HEK293T (cell line): Measurements from ENCODE around the gene WIPF3.

Experiments
- BHLHE40 ChIP-seq: fragments of 450-650 bp; IDR thresholded peaks from 2 replicates; pipeline ENCODE4 v1.6.1; 2016; ENCODE audit warnings: mild to moderate bottlenecking, moderate library complexity, borderline replicate concordance
- HDGF ChIP-seq: fragments of 450-650 bp; IDR thresholded peaks from 2 replicates; pipeline ENCODE4 v1.6.1; 2017; ENCODE audit warnings: antibody characterized with exemption, borderline replicate concordance
- SP1 ChIP-seq: fragments of 450-650 bp; IDR thresholded peaks from 2 replicates; pipeline ENCODE4 v1.6.1; 2017

DNA sequence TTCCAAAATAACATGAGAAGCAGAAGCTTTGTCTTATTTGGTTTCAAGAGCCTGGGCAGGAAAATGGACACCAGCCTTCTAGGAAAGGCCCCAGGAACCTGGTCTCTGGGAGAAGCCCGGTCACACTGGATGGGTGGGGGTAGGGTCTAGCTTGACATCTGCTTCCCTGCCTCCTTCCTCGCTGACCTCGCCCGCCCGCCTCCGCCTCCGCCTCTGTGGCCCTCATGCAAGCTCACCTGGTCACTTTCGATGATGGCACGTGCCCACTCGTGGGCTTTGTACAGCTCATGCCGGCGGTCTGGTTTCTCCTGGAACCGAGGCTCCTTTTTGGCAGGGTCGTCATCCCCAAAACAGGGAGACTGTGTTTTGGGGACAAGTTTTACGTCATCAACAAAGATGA is 119.9 kb downstream of the WIPF3 start:
- TF ChIP-seq SP1: no peak
- TF ChIP-seq BHLHE40: no peak
- TF ChIP-seq HDGF: no peak
